ENCODE measurements around the gene LHFPL6. TPM values are rescaled to one million over a fixed set of nuclear protein-coding genes. Genes with fewer than 3 reads are reported as not detected.

LHFPL6 gene
- total and polyA plus RNA-seq, 4 donors = 58.1 to 214 (median 169) TPM

DNA sequence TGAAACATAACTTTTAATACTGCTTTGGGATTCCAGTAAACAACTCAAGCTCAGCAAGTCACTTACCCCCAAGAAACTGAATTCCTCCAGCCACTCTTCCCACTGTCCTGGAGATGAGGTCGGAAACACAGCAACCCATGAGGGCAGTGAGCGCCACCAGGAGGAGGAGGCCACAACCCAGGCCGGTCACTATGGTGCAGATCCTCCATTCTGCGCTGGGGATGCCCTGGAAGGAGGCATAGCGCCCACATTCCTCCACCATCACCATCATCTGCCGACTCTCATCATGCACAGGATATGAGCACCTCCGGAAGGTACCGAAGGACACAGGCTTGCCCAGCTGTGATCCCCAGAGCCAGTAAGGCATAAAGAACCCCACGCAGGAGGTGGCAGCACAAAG, 2.2 kb downstream of the LHFPL6 start:
- peak; percentile 53 to 87 for DNase-seq
- Histone ChIP-seq H3K27me3 (ENCODE audit: control insufficient read depth in 1 of 2, insufficient read depth in 2 of 2, low read length in 1 of 2) (no peaks in the 10 kb centered on the region), H3K4me1 (ENCODE audit: control insufficient read depth in 1 of 2, insufficient read depth in 2 of 2, low read length in 2 of 2) (peaks cover 0 to 2% of the 10 kb centered on the region in 2 donors), H3K4me3 (ENCODE audit: low read length in 2 of 2) (peak overlapping the region; percentile 85 to 90), H3K9me3 (ENCODE audit: control insufficient read depth, low read length) (no peaks in the 10 kb centered on the region), H3K36me3 (ENCODE audit: control insufficient read depth in 1 of 2, insufficient read depth in 2 of 2, low read length in 1 of 2) (no peaks in the 10 kb centered on the region), H3K27ac (ENCODE audit: low read depth in 1 of 2, low read length in 2 of 2) (peak overlapping the region in 1 of 2 donors; percentile 37)
- peak; percentile 68 for ATAC-seq (ENCODE audit: low FRiP score)
- WGBS, 2 donors = 14 to 16% methylated on average over 9 of the region's 9 CpGs
- intact Hi-C loops (cut with DNase I) = loop anchor here (5.0 kb wide), 3 partner anchors 73 to 328 kb away; no protein-coding TSS in a partner anchor

- Histone ChIP-seq H3K4me3 (ENCODE audit: low read length in 2 of 2) (peak overlapping the region; percentile 46 to 90), H3K27me3 (ENCODE audit: control insufficient read depth in 1 of 2, insufficient read depth in 2 of 2, low read length in 1 of 2) (no peaks in the 10 kb centered on the region), H3K9me3 (ENCODE audit: control insufficient read depth, low read length) (no peaks in the 10 kb centered on the region), H3K36me3 (ENCODE audit: control insufficient read depth in 1 of 2, insufficient read depth in 2 of 2, low read length in 1 of 2) (no peaks in the 10 kb centered on the region), H3K4me1 (ENCODE audit: control insufficient read depth in 1 of 2, insufficient read depth in 2 of 2, low read length in 2 of 2) (peaks cover 0 to 2% of the 10 kb centered on the region in 2 donors), H3K27ac (ENCODE audit: low read depth in 1 of 2, low read length in 2 of 2) (peak overlapping the region in 1 of 2 donors; percentile 6)
- DNase-seq = no peak
- intact Hi-C loops (cut with DNase I) = loop anchor here (5.0 kb wide), 3 partner anchors 73 to 328 kb away; no protein-coding TSS in a partner anchor
- WGBS, 2 donors = 3 to 8% methylated on average over 1 of the region's 1 CpG
- no peak for ATAC-seq (ENCODE audit: low FRiP score)
These were observed 3.2 kb downstream of the LHFPL6 start for GRCh38 chr13:39599842-39600241.

- ATAC-seq (ENCODE audit: low FRiP score) (no peak), DNase-seq (no peak)
- Histone ChIP-seq H3K27ac (ENCODE audit: low read depth in 1 of 2, low read length in 2 of 2) (no peak overlapping the region), H3K9me3 (ENCODE audit: control insufficient read depth, low read length) (no peaks in the 10 kb centered on the region), H3K36me3 (ENCODE audit: control insufficient read depth in 1 of 2, insufficient read depth in 2 of 2, low read length in 1 of 2) (no peaks in the 10 kb centered on the region), H3K4me3 (ENCODE audit: low read length in 2 of 2) (peak overlapping the region; percentile 1 to 90), H3K4me1 (ENCODE audit: control insufficient read depth in 1 of 2, insufficient read depth in 2 of 2, low read length in 2 of 2) (peaks cover 0 to 2% of the 10 kb centered on the region in 2 donors), H3K27me3 (ENCODE audit: control insufficient read depth in 1 of 2, insufficient read depth in 2 of 2, low read length in 1 of 2) (no peaks in the 10 kb centered on the region)
- 0% methylated on average over 1 of the region's 1 CpG for WGBS, 2 donors
- intact Hi-C loops (cut with DNase I) = no loop called here
These were observed 4.0 kb downstream of the LHFPL6 start for GRCh38 chr13:39599012-39599411.

- no peak for DNase-seq
- peaks cover 0 to 2% of the 10 kb centered on the region in 2 donors for H3K4me1 ChIP-seq (ENCODE audit: control insufficient read depth in 1 of 2, insufficient read depth in 2 of 2, low read length in 2 of 2)
- H3K4me3 ChIP-seq (ENCODE audit: low read length in 2 of 2) = peak overlapping the region in 1 of 2 donors; percentile 72
- no peak for ATAC-seq (ENCODE audit: low FRiP score)
- no peaks in the 10 kb centered on the region for H3K27me3 ChIP-seq (ENCODE audit: control insufficient read depth in 1 of 2, insufficient read depth in 2 of 2, low read length in 1 of 2)
- H3K27ac ChIP-seq (ENCODE audit: low read depth in 1 of 2, low read length in 2 of 2) = no peak overlapping the region
- H3K36me3 ChIP-seq (ENCODE audit: control insufficient read depth in 1 of 2, insufficient read depth in 2 of 2, low read length in 1 of 2) = no peaks in the 10 kb centered on the region
- H3K9me3 ChIP-seq (ENCODE audit: control insufficient read depth, low read length) = no peaks in the 10 kb centered on the region
- 15 to 17% methylated on average over 2 of the region's 2 CpGs for WGBS, 2 donors
- intact Hi-C loops (cut with DNase I) = no loop called here
These were observed 5.2 kb downstream of the LHFPL6 start for GRCh38 chr13:39597838-39598237.

DNA sequence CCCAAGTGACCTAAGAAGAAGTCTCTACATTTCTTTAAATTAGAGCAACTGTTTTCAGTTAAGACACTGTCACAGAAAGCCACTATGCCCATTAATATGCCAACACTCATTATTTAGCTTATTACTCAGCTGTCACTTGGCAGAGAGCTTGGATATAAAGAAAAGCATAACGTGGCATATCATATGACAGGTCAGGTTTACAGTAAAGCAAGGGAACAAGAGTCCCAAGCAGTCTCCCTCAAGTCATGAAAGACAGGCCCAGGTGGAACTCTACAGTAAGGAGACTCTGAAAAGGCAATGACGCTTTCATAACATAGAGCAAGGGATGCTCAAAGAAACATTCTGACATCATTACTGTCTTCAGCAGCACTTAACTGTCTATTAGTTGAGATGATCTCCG, 6.3 kb downstream of the LHFPL6 start:
- 56 to 58% methylated on average over 3 of the region's 3 CpGs for WGBS, 2 donors

DNA sequence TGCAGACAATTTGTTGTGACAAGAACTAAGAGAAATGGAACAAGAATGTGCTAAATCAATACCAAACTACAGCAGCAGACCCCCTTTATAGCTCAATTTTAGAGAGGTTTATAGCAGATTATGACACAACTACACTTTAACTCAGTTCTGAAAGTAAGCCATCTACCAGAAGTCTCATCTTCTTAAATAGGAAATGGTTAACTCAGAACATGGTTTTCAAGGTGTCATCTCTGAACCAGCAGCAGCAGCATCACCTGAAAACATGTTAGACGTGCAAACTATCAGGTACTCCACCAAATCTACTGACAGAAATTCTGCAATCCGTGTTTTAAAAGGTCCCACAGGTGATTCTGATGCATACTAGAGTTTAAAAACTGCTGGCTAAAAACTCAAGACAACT, 6.8 kb downstream of the LHFPL6 start:
- Histone ChIP-seq H3K4me3 (ENCODE audit: low read length in 2 of 2) (no peak overlapping the region), H3K27ac (ENCODE audit: low read depth in 1 of 2, low read length in 2 of 2) (no peak overlapping the region), H3K36me3 (ENCODE audit: control insufficient read depth in 1 of 2, insufficient read depth in 2 of 2, low read length in 1 of 2) (no peaks in the 10 kb centered on the region), H3K9me3 (ENCODE audit: control insufficient read depth, low read length) (no peaks in the 10 kb centered on the region), H3K4me1 (ENCODE audit: control insufficient read depth in 1 of 2, insufficient read depth in 2 of 2, low read length in 2 of 2) (peaks cover 0 to 2% of the 10 kb centered on the region in 2 donors), H3K27me3 (ENCODE audit: control insufficient read depth in 1 of 2, insufficient read depth in 2 of 2, low read length in 1 of 2) (no peaks in the 10 kb centered on the region)
- 43 to 50% methylated on average over 2 of the region's 2 CpGs for WGBS, 2 donors
- DNase-seq = no peak
- ATAC-seq (ENCODE audit: low FRiP score) = no peak
- intact Hi-C loops (cut with DNase I) = no loop called here

More for the DNA sequence above, 6.3 kb downstream of the LHFPL6 start:
- Histone ChIP-seq H3K9me3 (ENCODE audit: control insufficient read depth, low read length) (no peaks in the 10 kb centered on the region), H3K4me1 (ENCODE audit: control insufficient read depth in 1 of 2, insufficient read depth in 2 of 2, low read length in 2 of 2) (peaks cover 0 to 2% of the 10 kb centered on the region in 2 donors), H3K27ac (ENCODE audit: low read depth in 1 of 2, low read length in 2 of 2) (no peak overlapping the region), H3K36me3 (ENCODE audit: control insufficient read depth in 1 of 2, insufficient read depth in 2 of 2, low read length in 1 of 2) (no peaks in the 10 kb centered on the region), H3K4me3 (ENCODE audit: low read length in 2 of 2) (no peak overlapping the region), H3K27me3 (ENCODE audit: control insufficient read depth in 1 of 2, insufficient read depth in 2 of 2, low read length in 1 of 2) (no peaks in the 10 kb centered on the region)
- intact Hi-C loops (cut with DNase I) = no loop called here
- DNase-seq (no peak), ATAC-seq (ENCODE audit: low FRiP score) (no peak)

DNA sequence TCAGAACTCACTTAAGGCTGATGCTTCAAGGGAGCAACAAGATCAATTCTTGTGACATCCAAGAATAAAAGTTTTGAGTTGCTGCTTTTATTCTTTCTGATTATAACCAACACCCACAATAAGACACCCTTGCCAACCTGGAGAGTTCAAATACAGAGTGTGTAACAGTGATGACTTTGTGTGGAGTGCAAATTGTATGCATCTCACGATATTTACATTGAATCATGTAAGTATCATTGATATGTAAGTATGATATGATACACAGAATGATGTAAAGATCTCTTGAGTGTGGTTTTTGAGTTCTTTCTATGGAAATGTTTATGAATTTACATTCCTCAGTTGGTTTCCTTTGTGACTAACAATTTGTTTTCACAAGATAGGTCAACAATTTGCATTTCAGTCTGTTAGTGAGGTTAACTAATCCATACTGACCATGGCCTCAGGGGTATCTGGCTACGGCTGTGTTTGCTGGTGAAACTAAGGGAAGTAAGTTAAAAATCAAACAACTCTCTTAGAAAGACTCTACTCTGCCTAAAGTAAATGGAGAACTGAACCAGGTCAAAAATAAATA, 12.4 kb downstream of the LHFPL6 start:
- intact Hi-C loops (cut with DNase I) = no loop called here
- ATAC-seq (ENCODE audit: low FRiP score) = no peak
- 36 to 38% methylated on average over 2 of the region's 2 CpGs for WGBS, 2 donors
- H3K27me3 ChIP-seq (ENCODE audit: control insufficient read depth in 1 of 2, insufficient read depth in 2 of 2, low read length in 1 of 2) = no peaks in the 10 kb centered on the region
- H3K36me3 ChIP-seq (ENCODE audit: control insufficient read depth in 1 of 2, insufficient read depth in 2 of 2, low read length in 1 of 2) = no peaks in the 10 kb centered on the region
- H3K9me3 ChIP-seq (ENCODE audit: control insufficient read depth, low read length) = no peaks in the 10 kb centered on the region
- peak overlapping the region in 1 of 2 donors; percentile 14 for H3K27ac ChIP-seq (ENCODE audit: low read depth in 1 of 2, low read length in 2 of 2)
- H3K4me3 ChIP-seq (ENCODE audit: low read length in 2 of 2) = no peak overlapping the region
- DNase-seq = no peak
- H3K4me1 ChIP-seq (ENCODE audit: control insufficient read depth in 1 of 2, insufficient read depth in 2 of 2, low read length in 2 of 2) = peaks cover 3 to 4% of the 10 kb centered on the region in 2 donors

- Histone ChIP-seq H3K4me3 (ENCODE audit: low read length in 2 of 2) (no peak overlapping the region), H3K27ac (ENCODE audit: low read depth in 1 of 2, low read length in 2 of 2) (no peak overlapping the region), H3K36me3 (ENCODE audit: control insufficient read depth in 1 of 2, insufficient read depth in 2 of 2, low read length in 1 of 2) (no peaks in the 10 kb centered on the region), H3K9me3 (ENCODE audit: control insufficient read depth, low read length) (no peaks in the 10 kb centered on the region), H3K4me1 (ENCODE audit: control insufficient read depth in 1 of 2, insufficient read depth in 2 of 2, low read length in 2 of 2) (peaks cover 3 to 10% of the 10 kb centered on the region in 2 donors), H3K27me3 (ENCODE audit: control insufficient read depth in 1 of 2, insufficient read depth in 2 of 2, low read length in 1 of 2) (no peaks in the 10 kb centered on the region)
- intact Hi-C loops (cut with DNase I) = loop anchor here in 1 of 2 donors (10.0 kb wide), 1 partner anchor 54 kb away; no protein-coding TSS in a partner anchor
- DNase-seq (no peak), ATAC-seq (ENCODE audit: low FRiP score) (no peak)
- WGBS, 2 donors = 27 to 42% methylated on average over 2 of the region's 2 CpGs
These were observed 14.6 kb downstream of the LHFPL6 start for GRCh38 chr13:39588384-39588783.

- ATAC-seq (ENCODE audit: low FRiP score) = no peak
These were observed 15.1 kb downstream of the LHFPL6 start for GRCh38 chr13:39587939-39588338.

More at GRCh38 chr13:39587939-39588338, 15.1 kb downstream of the LHFPL6 start:
- H3K4me1 ChIP-seq (ENCODE audit: control insufficient read depth in 1 of 2, insufficient read depth in 2 of 2, low read length in 2 of 2) = peaks cover 3 to 10% of the 10 kb centered on the region in 2 donors
- H3K36me3 ChIP-seq (ENCODE audit: control insufficient read depth in 1 of 2, insufficient read depth in 2 of 2, low read length in 1 of 2) = no peaks in the 10 kb centered on the region
- H3K27me3 ChIP-seq (ENCODE audit: control insufficient read depth in 1 of 2, insufficient read depth in 2 of 2, low read length in 1 of 2) = no peaks in the 10 kb centered on the region
- no peak overlapping the region for H3K4me3 ChIP-seq (ENCODE audit: low read length in 2 of 2)
- no peak for DNase-seq
- H3K27ac ChIP-seq (ENCODE audit: low read depth in 1 of 2, low read length in 2 of 2) = peak overlapping the region in 1 of 2 donors; percentile 78
- H3K9me3 ChIP-seq (ENCODE audit: control insufficient read depth, low read length) = no peaks in the 10 kb centered on the region
- 24 to 37% methylated on average over 7 of the region's 7 CpGs for WGBS, 2 donors
- intact Hi-C loops (cut with DNase I) = loop anchor here in 1 of 2 donors (10.0 kb wide), 1 partner anchor 53 kb away; no protein-coding TSS in a partner anchor

Measured in aorta (tissue), 5 donors.